GM12878 (cell line): Measurements from ENCODE around the gene SMARCD2. TPM values are rescaled to one million over a fixed set of nuclear protein-coding genes. Genes with fewer than 3 reads are reported as not detected.

Experiments
- ATAC-seq: fragments of 200-7000 bp; cut with Tn5 transposase; 3 replicates; pipeline ENCODE4 v1.9.1; 2020; ENCODE audit warnings: mild to moderate bottlenecking, moderate library complexity
- BruUV-seq: library from RNA; stranded (reverse); fragments of 400-500 nt; replicated peaks from 2 replicates; lab custom pipeline; 2021; lab: Mats Ljungman, UMichigan
- CTCF ChIA-PET: fragments of 300-600 bp; sonication (Branson Sonifier 250); formaldehyde crosslinking; extraction: SDS; loops from one replicate; lab custom pipeline; 2021; ENCODE audit warnings: inconsistent platforms; lab: Yijun Ruan, JAX
- POLR2A ChIA-PET: fragments of 350-600 bp; formaldehyde crosslinking; extraction: SDS; loops from one replicate; lab custom pipeline; 2021; ENCODE audit warnings: inconsistent platforms; lab: Charles Lee
- RAD21 ChIA-PET: fragments of 300-600 bp; sonication (Branson Sonifier 250); formaldehyde crosslinking; loops from one replicate; lab custom pipeline; 2023; ENCODE audit warnings: antibody characterized with exemption; ENCODE audit not compliant: unreplicated experiment; lab: Charles Lee
- SMC1A ChIA-PET: fragments of 300-600 bp; sonication (Branson Sonifier 250); formaldehyde crosslinking; loops from one replicate; lab custom pipeline; 2023; ENCODE audit not compliant: unreplicated experiment, uncharacterized antibody; lab: Charles Lee
- DNase-seq: peaks from one replicate; pipeline ENCODE4 v3.0.0-alpha.2; 2011; ENCODE audit warnings: low read depth, low spot score
- FAIRE-seq: peaks from 3 replicates; lab custom pipeline; 2011; peaks lifted over from hg19 to GRCh38; lab: Jason Lieb, UNC
- H2AFZ ChIP-seq: 2 replicates; pipeline ENCODE4 v1.6.0; 2011; ENCODE audit warnings: low read depth, low read length, control low read depth; ENCODE audit not compliant: control insufficient read depth
- H3K27ac ChIP-seq: 2 replicates; pipeline ENCODE4 v1.5.1; 2011; ENCODE audit warnings: control low read depth; ENCODE audit not compliant: control insufficient read depth, insufficient read depth
- H3K27me3 ChIP-seq, 2 experiments: replicated peaks in 1 of 2; 2 replicates each; pipeline versions ENCODE4 v1.6.0 to v1.6.1; 2011; ENCODE audit warnings: low read length in 1 of 2; ENCODE audit not compliant: control insufficient read depth in 2 of 2, insufficient read depth in 2 of 2
- H3K36me3 ChIP-seq, 2 experiments: 2 replicates each; pipeline ENCODE4 v1.5.1; 2011; ENCODE audit warnings: low read length in 1 of 2; ENCODE audit not compliant: control insufficient read depth in 2 of 2, insufficient read depth in 2 of 2
- H3K4me1 ChIP-seq: 2 replicates; pipeline ENCODE4 v1.6.1; 2011; ENCODE audit warnings: mild to moderate bottlenecking, low read length, moderate library complexity, mixed read lengths; ENCODE audit not compliant: control insufficient read depth, insufficient read depth
- H3K4me2 ChIP-seq: 2 replicates; pipeline ENCODE4 v1.6.0; 2011; ENCODE audit warnings: control low read depth; ENCODE audit not compliant: control insufficient read depth, insufficient read depth
- H3K4me3 ChIP-seq: fragments of 200-600 bp; sonication (generic); 2 replicates; pipeline ENCODE4 v1.5.1; 2016
- H3K79me2 ChIP-seq: 2 replicates; pipeline ENCODE4 v1.6.0; 2011; ENCODE audit warnings: low read length; ENCODE audit not compliant: control insufficient read depth, insufficient read depth
- H3K9ac ChIP-seq: 2 replicates; pipeline ENCODE4 v1.8.0; 2011; ENCODE audit warnings: low read length, control low read depth, mixed read lengths; ENCODE audit not compliant: control insufficient read depth, insufficient read depth
- H3K9me3 ChIP-seq: replicated peaks from 3 replicates; pipeline ENCODE4 v1.5.1; 2011; ENCODE audit warnings: mild to moderate bottlenecking, low read length; ENCODE audit not compliant: control insufficient read depth, insufficient read depth
- H4K20me1 ChIP-seq: 2 replicates; pipeline ENCODE4 v1.6.0; 2011; ENCODE audit not compliant: control insufficient read depth, insufficient read depth
- BHLHE40 ChIP-seq, 2 experiments: fragments of 450-650 bp in 1 of 2; IDR thresholded peaks; 2 replicates each; pipeline ENCODE4 v1.6.1; 2011 to 2017; ENCODE audit warnings: low read depth in 2 of 2, borderline replicate concordance in 1 of 2, improper control_type of control experiment in 1 of 2, low read length in 1 of 2, mild to moderate bottlenecking in 1 of 2
- IRF3 ChIP-seq: fragments of 450-650 bp; IDR thresholded peaks from 2 replicates; pipeline ENCODE4 v1.6.1; 2014; ENCODE audit warnings: mild to moderate bottlenecking
- whole genome bisulfite sequencing: methylation state at CpG from one replicate; pipeline ENCODE4 v1.1.6; 2016; ENCODE audit warnings: low lambda C conversion rate; ENCODE audit not compliant: insufficient replicate concordance, insufficient coverage; ENCODE audit errors: missing lambda C conversion rate; 5-methylcytosine and 5-hydroxymethylcytosine counted together
- in situ Hi-C: fragments of 300-500 bp; cut with MboI; formaldehyde crosslinking; loops from 9 replicates; pipeline ENCODE4 v1.14.3; 2018; ENCODE audit warnings: mixed read lengths
- intact Hi-C: fragments of 100-400 bp; cut with micrococcal nuclease; formaldehyde crosslinking; loops from one replicate; pipeline ENCODE4 v1.14.2; 2022; ENCODE audit not compliant: unreplicated experiment
- polyA plus RNA-seq, 11 experiments: library from polyadenylated mRNA; depleted of rRNA in 4 of 11; unstranded in 6 of 11; stranded (reverse) in 5 of 11; fragments of >200 nt; fragmentation: Nextera tagmentation in 4 of 11; fragmentation: Illumina TruSeq in 1 of 11; extraction: Ambion mirVana in 4 of 11; extraction: Trizol in 1 of 11; gene quantifications; 1 replicate in 1 of 11; 2 replicates in 10 of 11; pipeline versions ENCODE4 v1.2.1 to v1.2.3, GENCODE V29; 2011 to 2016; ENCODE audit warnings: inconsistent platforms in 2 of 11, missing spikeins in 2 of 11, low read depth in 1 of 11
- total RNA-seq, 4 experiments: library from RNA; depleted of rRNA in 3 of 4; stranded (reverse); fragments of >200 nt in 3 of 4; fragmentation: Illumina TruSeq in 1 of 4; extraction: Trizol in 1 of 4; gene quantifications; 2 replicates each; pipeline versions ENCODE4 v1.2.1 to v1.2.3, GENCODE V29; 2013 to 2021

SMARCD2 gene
- total and polyA plus RNA-seq, 10 of the 15 experiments (the other 5 are each of a cell fraction or from before 2014, with no cell fraction given): 2.4 to 111 (median 63.6) TPM

- Histone ChIP-seq H3K9me3 (no peaks in the 10 kb centered on the region), H3K27me3 (no peaks in the 10 kb centered on the region), H3K9ac (peak overlapping the region; percentile 65), H3K4me1 (peaks cover 18% of the 10 kb centered on the region), H3K4me2 (peak overlapping the region; percentile 90), H3K36me3 (peaks cover 0 to 8% of the 10 kb centered on the region in 2 experiments; a peak in 1 of 4 replicates), H2AFZ (no peak overlapping the region), H3K79me2 (peaks cover 51% of the 10 kb centered on the region), H4K20me1 (no peaks in the 10 kb centered on the region), H3K4me3 (peak overlapping the region; percentile 97), H3K27ac (peak overlapping the region; percentile 80)
- no peak for ATAC-seq
- in situ Hi-C loops (loop anchor here (10.0 to 25.0 kb wide), 2 partner anchors 403 to 664 kb away; partner anchors contain the start of genes CEP95, CYB561 and DDX5), intact Hi-C loops (loop anchor here (5.0 kb wide), 2 partner anchors 68 to 143 kb away; partner anchors contain the start of genes CCDC47 and DDX42)
- POLR2A ChIA-PET: interaction anchor here (0.6 to 3.5 kb wide), 12 partner anchors 8 to 380 kb away, joined by 3 to 24 read pairs (median 3); partner anchors contain the start of genes CCDC47, DDX42 and STRADA
- no peak for DNase-seq
- SMC1A ChIA-PET: interaction anchor here (0.8 to 1.7 kb wide), 4 partner anchors 13 to 68 kb away, joined by 3 to 5 read pairs (median 3); partner anchors contain the start of genes CCDC47, DDX42 and FTSJ3
- no peak for TF ChIP-seq BHLHE40 (IDR thresholded peaks at IDR 0.05; ENCODE audit: borderline replicate concordance in 1 of 2, low read depth in 2 of 2, low read length in 1 of 2)
- no peak for TF ChIP-seq IRF3
- FAIRE-seq: no peak
- WGBS: 50% methylated on average over 4 of the region's 4 CpGs
- no TSS peak for BruUV-seq
- CTCF ChIA-PET: interaction anchor here (0.5 to 2.7 kb wide), 8 partner anchors 8 to 415 kb away, joined by 3 to 19 read pairs (median 4); partner anchors contain the start of genes FTSJ3 and PSMC5
- RAD21 ChIA-PET: interaction anchor here (0.6 to 2.2 kb wide), 3 partner anchors 13 to 150 kb away, joined by 3 to 5 read pairs (median 3); partner anchors contain the start of gene FTSJ3
Observed at GRCh38 chr17:63840591-63841349, 1.7 kb downstream of the SMARCD2 start.
